GM12878 (cell line): ENCODE measurements around the gene PILRB. TPM values are rescaled to one million over a fixed set of nuclear protein-coding genes. Genes with fewer than 3 reads are reported as not detected.
A peak's percentile ranks its signal among the peaks of the same experiment; 100 is the strongest.

Experiments
- ATAC-seq: fragments of 200-7000 bp; cut with Tn5 transposase; 3 replicates; pipeline ENCODE4 v1.9.1; 2020; ENCODE audit warnings: mild to moderate bottlenecking, moderate library complexity
- BruUV-seq: library from RNA; stranded (reverse); fragments of 400-500 nt; replicated peaks from 2 replicates; lab custom pipeline; 2021; lab: Mats Ljungman, UMichigan
- CTCF ChIA-PET: fragments of 300-600 bp; sonication (Branson Sonifier 250); formaldehyde crosslinking; extraction: SDS; loops from one replicate; lab custom pipeline; 2021; ENCODE audit warnings: inconsistent platforms; lab: Yijun Ruan, JAX
- POLR2A ChIA-PET: fragments of 350-600 bp; formaldehyde crosslinking; extraction: SDS; loops from one replicate; lab custom pipeline; 2021; ENCODE audit warnings: inconsistent platforms; lab: Charles Lee
- RAD21 ChIA-PET: fragments of 300-600 bp; sonication (Branson Sonifier 250); formaldehyde crosslinking; loops from one replicate; lab custom pipeline; 2023; ENCODE audit warnings: antibody characterized with exemption; ENCODE audit not compliant: unreplicated experiment; lab: Charles Lee
- SMC1A ChIA-PET: fragments of 300-600 bp; sonication (Branson Sonifier 250); formaldehyde crosslinking; loops from one replicate; lab custom pipeline; 2023; ENCODE audit not compliant: unreplicated experiment, uncharacterized antibody; lab: Charles Lee
- DNase-seq: peaks from one replicate; pipeline ENCODE4 v3.0.0-alpha.2; 2011; ENCODE audit warnings: low read depth, low spot score
- FAIRE-seq: peaks from 3 replicates; lab custom pipeline; 2011; peaks lifted over from hg19 to GRCh38; lab: Jason Lieb, UNC
- H2AFZ ChIP-seq: 2 replicates; pipeline ENCODE4 v1.6.0; 2011; ENCODE audit warnings: low read depth, low read length, control low read depth; ENCODE audit not compliant: control insufficient read depth
- H3K27ac ChIP-seq: 2 replicates; pipeline ENCODE4 v1.5.1; 2011; ENCODE audit warnings: control low read depth; ENCODE audit not compliant: control insufficient read depth, insufficient read depth
- H3K27me3 ChIP-seq, 2 experiments: replicated peaks in 1 of 2; 2 replicates each; pipeline versions ENCODE4 v1.6.0 to v1.6.1; 2011; ENCODE audit warnings: low read length in 1 of 2; ENCODE audit not compliant: control insufficient read depth in 2 of 2, insufficient read depth in 2 of 2
- H3K36me3 ChIP-seq, 2 experiments: 2 replicates each; pipeline ENCODE4 v1.5.1; 2011; ENCODE audit warnings: low read length in 1 of 2; ENCODE audit not compliant: control insufficient read depth in 2 of 2, insufficient read depth in 2 of 2
- H3K4me1 ChIP-seq: 2 replicates; pipeline ENCODE4 v1.6.1; 2011; ENCODE audit warnings: mild to moderate bottlenecking, low read length, moderate library complexity, mixed read lengths; ENCODE audit not compliant: control insufficient read depth, insufficient read depth
- H3K4me2 ChIP-seq: 2 replicates; pipeline ENCODE4 v1.6.0; 2011; ENCODE audit warnings: control low read depth; ENCODE audit not compliant: control insufficient read depth, insufficient read depth
- H3K4me3 ChIP-seq: fragments of 200-600 bp; sonication (generic); 2 replicates; pipeline ENCODE4 v1.5.1; 2016
- H3K79me2 ChIP-seq: 2 replicates; pipeline ENCODE4 v1.6.0; 2011; ENCODE audit warnings: low read length; ENCODE audit not compliant: control insufficient read depth, insufficient read depth
- H3K9ac ChIP-seq: 2 replicates; pipeline ENCODE4 v1.8.0; 2011; ENCODE audit warnings: low read length, control low read depth, mixed read lengths; ENCODE audit not compliant: control insufficient read depth, insufficient read depth
- H3K9me3 ChIP-seq: replicated peaks from 3 replicates; pipeline ENCODE4 v1.5.1; 2011; ENCODE audit warnings: mild to moderate bottlenecking, low read length; ENCODE audit not compliant: control insufficient read depth, insufficient read depth
- H4K20me1 ChIP-seq: 2 replicates; pipeline ENCODE4 v1.6.0; 2011; ENCODE audit not compliant: control insufficient read depth, insufficient read depth
- BHLHE40 ChIP-seq, 2 experiments: fragments of 450-650 bp in 1 of 2; IDR thresholded peaks; 2 replicates each; pipeline ENCODE4 v1.6.1; 2011 to 2017; ENCODE audit warnings: low read depth in 2 of 2, borderline replicate concordance in 1 of 2, improper control_type of control experiment in 1 of 2, low read length in 1 of 2, mild to moderate bottlenecking in 1 of 2
- CTCF ChIP-seq, 3 experiments: IDR thresholded peaks in 2 of 3; conservative IDR thresholded peaks in 1 of 3; 2 replicates each; pipeline ENCODE4 v1.5.1; 2011; ENCODE audit warnings: low read depth in 3 of 3, low read length in 3 of 3, mild to moderate bottlenecking in 3 of 3, control low read depth in 2 of 3, moderate library complexity in 2 of 3, inconsistent platforms in 1 of 3, mixed read lengths in 1 of 3; ENCODE audit not compliant: control insufficient read depth in 2 of 3, insufficient read depth in 1 of 3; ENCODE audit errors: extremely low read depth in 1 of 3
- EP300 ChIP-seq, 2 experiments: fragments of 150-350 bp in 1 of 2; IDR thresholded peaks; 2 replicates each; pipeline ENCODE4 v1.6.1; 2011 to 2012; ENCODE audit warnings: low read depth in 2 of 2, low read length in 2 of 2, borderline replicate concordance in 1 of 2, improper control_type of control experiment in 1 of 2, inconsistent platforms in 1 of 2; ENCODE audit not compliant: control insufficient read depth in 1 of 2
- HDAC2 ChIP-seq: fragments of 200-600 bp; sonication (generic); IDR thresholded peaks from 2 replicates; pipeline ENCODE4 v1.6.1; 2017
- IKZF1 ChIP-seq: fragments of 450-650 bp; conservative IDR thresholded peaks from 2 replicates; pipeline ENCODE4 v1.6.1; 2017; ENCODE audit warnings: antibody characterized with exemption, mild to moderate bottlenecking
- IKZF2 ChIP-seq, 2 experiments: fragments of 450-650 bp; IDR thresholded peaks; 2 replicates each; pipeline ENCODE4 v1.6.1; 2017; ENCODE audit warnings: mild to moderate bottlenecking in 2 of 2, moderate library complexity in 2 of 2
- KLF5 ChIP-seq: fragments of 450-650 bp; IDR thresholded peaks from 2 replicates; pipeline ENCODE4 v1.6.1; 2014; ENCODE audit warnings: mild to moderate bottlenecking; ENCODE audit not compliant: partially characterized antibody
- MEF2B ChIP-seq: fragments of 450-650 bp; IDR thresholded peaks from 2 replicates; pipeline ENCODE4 v1.6.1; 2018; ENCODE audit warnings: mild to moderate bottlenecking, moderate library complexity; ENCODE audit not compliant: partially characterized antibody, poor library complexity, severe bottlenecking
- MLLT1 ChIP-seq: fragments of 450-650 bp; IDR thresholded peaks from 2 replicates; pipeline ENCODE4 v1.6.1; 2016; ENCODE audit warnings: mild to moderate bottlenecking
- NBN ChIP-seq: fragments of 450-650 bp; IDR thresholded peaks from 2 replicates; pipeline ENCODE4 v1.6.1; 2016
- NR2F1 ChIP-seq: fragments of 450-650 bp; conservative IDR thresholded peaks from 2 replicates; pipeline ENCODE4 v1.6.1; 2017; ENCODE audit warnings: mild to moderate bottlenecking
- RAD21 ChIP-seq: IDR thresholded peaks from 2 replicates; pipeline ENCODE4 v1.6.1; 2011; ENCODE audit warnings: mild to moderate bottlenecking, low read depth, low read length, moderate library complexity; ENCODE audit not compliant: insufficient read depth
- SMARCA5 ChIP-seq: fragments of 450-650 bp; IDR thresholded peaks from 2 replicates; pipeline ENCODE4 v1.6.1; 2017; ENCODE audit warnings: mild to moderate bottlenecking
- SMC3 ChIP-seq: IDR thresholded peaks from 2 replicates; pipeline ENCODE4 v1.6.1; 2011; ENCODE audit warnings: low read length, improper control_type of control experiment, borderline replicate concordance
- TARDBP ChIP-seq: IDR thresholded peaks from 2 replicates; pipeline ENCODE4 v1.6.1; 2016; ENCODE audit warnings: borderline replicate concordance
- YBX1 ChIP-seq: fragments of 450-650 bp; IDR thresholded peaks from 2 replicates; pipeline ENCODE4 v1.6.1; 2016; ENCODE audit warnings: antibody characterized with exemption
- WGBS: methylation state at CpG from one replicate; pipeline ENCODE4 v1.1.6; 2016; ENCODE audit warnings: low lambda C conversion rate; ENCODE audit not compliant: insufficient replicate concordance, insufficient coverage; ENCODE audit errors: missing lambda C conversion rate; 5-methylcytosine and 5-hydroxymethylcytosine counted together
- in situ Hi-C: fragments of 300-500 bp; cut with MboI; formaldehyde crosslinking; loops from 9 replicates; pipeline ENCODE4 v1.14.3; 2018; ENCODE audit warnings: mixed read lengths
- intact Hi-C: fragments of 100-400 bp; cut with micrococcal nuclease; formaldehyde crosslinking; loops from one replicate; pipeline ENCODE4 v1.14.2; 2022; ENCODE audit not compliant: unreplicated experiment
- polyA plus RNA-seq, 11 experiments: library from polyadenylated mRNA; depleted of rRNA in 4 of 11; unstranded in 6 of 11; stranded (reverse) in 5 of 11; fragments of >200 nt; fragmentation: Nextera tagmentation in 4 of 11; fragmentation: Illumina TruSeq in 1 of 11; extraction: Ambion mirVana in 4 of 11; extraction: Trizol in 1 of 11; gene quantifications; 1 replicate in 1 of 11; 2 replicates in 10 of 11; pipeline versions ENCODE4 v1.2.1 to v1.2.3, GENCODE V29; 2011 to 2016; ENCODE audit warnings: inconsistent platforms in 2 of 11, missing spikeins in 2 of 11, low read depth in 1 of 11
- total RNA-seq, 4 experiments: library from RNA; depleted of rRNA in 3 of 4; stranded (reverse); fragments of >200 nt in 3 of 4; fragmentation: Illumina TruSeq in 1 of 4; extraction: Trizol in 1 of 4; gene quantifications; 2 replicates each; pipeline versions ENCODE4 v1.2.1 to v1.2.3, GENCODE V29; 2013 to 2021

PILRB gene
- total and polyA plus RNA-seq, 10 of the 15 experiments (the other 5 are each of a cell fraction or from before 2014, with no cell fraction given), result 2.6 to 50.3 (median 22.0) TPM

- peak; percentile 19; the same call in 1 of the 2 replicates for TF ChIP-seq SMARCA5
- peak; percentile 44 to 46 (median 46); a peak in 5 of 6 replicates for TF ChIP-seq CTCF (IDR thresholded peaks at IDR 0.05 in 2 of 3, conservative IDR thresholded peaks at IDR 0.05 in 1 of 3; ENCODE audit: control insufficient read depth in 2 of 3, extremely low read depth in 1 of 3, insufficient read depth in 1 of 3, low read depth in 3 of 3, low read length in 3 of 3)
- peak; percentile 51 for TF ChIP-seq RAD21
- TF ChIP-seq IKZF1, result peak; percentile 60
- peak; percentile 58 to 73; a peak in 3 of 4 replicates for TF ChIP-seq IKZF2 (IDR thresholded peaks at IDR 0.05)
- TF ChIP-seq NR2F1, result peak; percentile 77
- TF ChIP-seq SMC3, result peak; percentile 39; the same call in 1 of the 2 replicates
- TF ChIP-seq MEF2B, result peak; percentile 93
- TF ChIP-seq, all 136 proteins: peak for 17; not testable (repeated sequence) for 119
Measured at GRCh38 chr7:100373870-100374598, 16.1 kb downstream of the PILRB start (continued).

- no peak for DNase-seq
- RAD21 ChIA-PET, result interaction anchor here (0.8 to 4.8 kb wide), 24 partner anchors 8 to 242 kb away, joined by 3 to 89 read pairs (median 6); partner anchors contain the start of genes MEPCE, TSC22D4 and ZCWPW1
- ATAC-seq, result peak; percentile 68
- POLR2A ChIA-PET, result interaction anchor here (0.5 to 3.7 kb wide), 16 partner anchors 9 to 104 kb away, joined by 3 to 30 read pairs (median 5); partner anchors contain the start of genes PPP1R35, TSC22D4 and ZCWPW1
- Histone ChIP-seq H3K27ac (peak overlapping the region; percentile 78), H4K20me1 (no peaks in the 10 kb centered on the region), H3K4me3 (peak overlapping the region; percentile 61), H3K27me3 (no peaks in the 10 kb centered on the region), H2AFZ (peak overlapping the region; percentile 8; the same call in 1 of the 2 replicates), H3K4me1 (peaks cover 28% of the 10 kb centered on the region), H3K9me3 (no peaks in the 10 kb centered on the region), H3K79me2 (peaks cover 22% of the 10 kb centered on the region), H3K4me2 (peak overlapping the region; percentile 82), H3K36me3 (no peaks in the 10 kb centered on the region), H3K9ac (peak overlapping the region; percentile 80)
- CTCF ChIA-PET, result interaction anchor here (0.6 to 10.0 kb wide), 33 partner anchors 8 to 331 kb away, joined by 3 to 134 read pairs (median 5); partner anchors contain the start of genes POP7, TSC22D4 and ZCWPW1
- no peak for FAIRE-seq
- SMC1A ChIA-PET, result interaction anchor here (0.7 to 3.9 kb wide), 20 partner anchors 9 to 237 kb away, joined by 3 to 65 read pairs (median 7); partner anchors contain the start of gene ZCWPW1
- no TSS peak for BruUV-seq
- in situ Hi-C loops (no loop called here), intact Hi-C loops (loop anchor here (2.0 kb wide), 3 partner anchors 22 to 76 kb away; no protein-coding TSS in a partner anchor)
- WGBS, result 36% methylated on average over 5 of the region's 5 CpGs
- TF ChIP-seq EP300 (IDR thresholded peaks at IDR 0.05; ENCODE audit: borderline replicate concordance in 1 of 2, control insufficient read depth in 1 of 2, low read depth in 2 of 2, low read length in 2 of 2) (no peak), KLF5 (no peak), BHLHE40 (IDR thresholded peaks at IDR 0.05; ENCODE audit: borderline replicate concordance in 1 of 2, low read depth in 2 of 2, low read length in 1 of 2) (peak in 1 of 2 experiments; percentile 15; a peak in 1 of 4 replicates), HDAC2 (no peak), NBN (0 out of 2 replicates have a peak, but pooled peaks have one; percentile 2), TARDBP (no peak), YBX1 (no peak), MLLT1 (0 out of 2 replicates have a peak, but pooled peaks have one; percentile 9), NR2F1 (0 out of 2 replicates have a peak, but pooled peaks have one; percentile 12)
Measured at GRCh38 chr7:100374601-100375000, 16.7 kb downstream of the PILRB start.
